ENCODE data around the gene SLC33A1. TPM values are rescaled to one million over a fixed set of nuclear protein-coding genes. Genes with fewer than 3 reads are reported as not detected.
"Not testable (repeated sequence)": the region's sequence is repeated elsewhere in the genome, so short reads cannot be mapped to it uniquely, and the experiment has no call there.

The SLC33A1 gene
- total RNA-seq, 1 donor from 2014 or later, result 24.2 TPM

DNA sequence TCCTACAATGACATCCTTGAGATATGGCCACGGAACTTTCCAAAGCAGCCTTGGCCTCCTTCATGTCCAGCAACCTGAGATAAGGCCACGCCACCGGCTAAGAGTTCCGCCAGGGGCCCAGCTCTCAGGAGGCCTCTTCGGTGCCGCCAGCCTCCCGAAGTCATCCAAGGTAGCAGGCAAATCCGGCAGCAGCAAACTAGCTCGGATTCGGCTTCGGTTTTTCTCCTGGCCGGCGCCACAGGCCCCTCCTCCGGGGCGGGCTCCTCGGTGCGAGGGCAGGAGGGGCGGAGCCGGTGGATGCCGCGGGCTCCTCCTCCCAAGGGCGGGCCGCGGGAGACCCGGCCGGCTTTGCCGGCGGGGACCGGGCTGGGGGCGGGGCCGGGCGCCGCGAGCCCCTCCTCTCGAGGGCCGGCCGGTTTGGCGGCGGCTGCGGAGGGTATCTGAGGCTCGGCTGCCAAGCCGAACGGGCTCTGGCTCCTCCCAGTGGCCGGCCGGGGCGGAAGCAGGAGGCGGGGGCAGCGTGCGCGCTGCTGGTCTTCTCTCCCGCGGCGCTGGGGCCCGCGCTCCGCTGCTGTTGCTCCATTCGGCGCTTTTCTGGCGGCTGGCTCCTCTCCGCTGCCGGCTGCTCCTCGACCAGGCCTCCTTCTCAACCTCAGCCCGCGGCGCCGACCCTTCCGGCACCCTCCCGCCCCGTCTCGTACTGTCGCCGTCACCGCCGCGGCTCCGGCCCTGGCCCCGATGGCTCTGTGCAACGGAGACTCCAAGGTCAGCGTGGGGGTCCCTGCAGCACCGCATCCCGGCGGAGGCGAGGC lies 16.1 kb upstream of the SLC33A1 start, which contains the start of gene GMPS:
Gene GMPS (plus strand): TSS at position 518 of the 812 bp plus-strand sequence. CDS start 221 bp downstream, at position 739.
- Mint-ChIP-seq H3K27me3 (ENCODE audit: unreplicated experiment) (peaks cover 7% of the 10 kb centered on the region), H3K27ac (ENCODE audit: unreplicated experiment) (peak within 1 kb of the TSS; percentile 84)

DNA sequence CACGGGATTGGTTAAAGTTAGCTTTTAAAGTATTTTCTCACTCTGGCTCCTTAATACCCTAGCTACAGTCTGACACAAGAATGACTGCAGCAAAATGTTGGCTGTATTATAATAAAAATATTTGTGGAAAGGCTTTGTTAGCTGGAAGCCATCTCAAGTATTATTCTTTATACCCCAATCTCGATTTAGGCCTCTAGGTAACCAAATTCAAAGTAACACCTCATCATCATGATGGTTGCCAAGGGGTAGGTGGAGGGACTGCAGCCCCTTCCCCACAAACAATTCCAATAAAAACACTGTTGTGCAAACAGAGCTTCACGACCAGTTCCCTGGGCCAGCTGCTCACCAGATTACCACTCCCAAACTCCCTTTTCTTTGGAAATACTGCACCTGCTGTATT lies 15.5 kb upstream of the SLC33A1 start:
- Mint-ChIP-seq H3K9me3 (ENCODE audit: unreplicated experiment) (no peaks in the 10 kb centered on the region), H3K4me3 (ENCODE audit: unreplicated experiment) (peak overlapping the region; percentile 94), H3K27ac (ENCODE audit: unreplicated experiment) (peak overlapping the region; percentile 84), H3K4me1 (ENCODE audit: unreplicated experiment) (peaks cover 13% of the 10 kb centered on the region), H3K27me3 (ENCODE audit: unreplicated experiment) (peaks cover 7% of the 10 kb centered on the region), H3K36me3 (ENCODE audit: low read depth, unreplicated experiment) (peaks cover 4% of the 10 kb centered on the region)
- TF ChIP-seq, protein P1, sequence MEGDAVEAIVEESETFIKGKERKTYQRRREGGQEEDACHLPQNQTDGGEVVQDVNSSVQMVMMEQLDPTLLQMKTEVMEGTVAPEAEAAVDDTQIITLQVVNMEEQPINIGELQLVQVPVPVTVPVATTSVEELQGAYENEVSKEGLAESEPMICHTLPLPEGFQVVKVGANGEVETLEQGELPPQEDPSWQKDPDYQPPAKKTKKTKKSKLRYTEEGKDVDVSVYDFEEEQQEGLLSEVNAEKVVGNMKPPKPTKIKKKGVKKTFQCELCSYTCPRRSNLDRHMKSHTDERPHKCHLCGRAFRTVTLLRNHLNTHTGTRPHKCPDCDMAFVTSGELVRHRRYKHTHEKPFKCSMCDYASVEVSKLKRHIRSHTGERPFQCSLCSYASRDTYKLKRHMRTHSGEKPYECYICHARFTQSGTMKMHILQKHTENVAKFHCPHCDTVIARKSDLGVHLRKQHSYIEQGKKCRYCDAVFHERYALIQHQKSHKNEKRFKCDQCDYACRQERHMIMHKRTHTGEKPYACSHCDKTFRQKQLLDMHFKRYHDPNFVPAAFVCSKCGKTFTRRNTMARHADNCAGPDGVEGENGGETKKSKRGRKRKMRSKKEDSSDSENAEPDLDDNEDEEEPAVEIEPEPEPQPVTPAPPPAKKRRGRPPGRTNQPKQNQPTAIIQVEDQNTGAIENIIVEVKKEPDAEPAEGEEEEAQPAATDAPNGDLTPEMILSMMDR (IDR thresholded peaks at IDR 0.05; ENCODE audit: unreplicated experiment), result no peak
- DNase-seq (ENCODE audit: low spot score), result no peak

More for the DNA sequence above, 16.1 kb upstream of the SLC33A1 start, which contains the start of gene GMPS:
- TF ChIP-seq, protein P1 (IDR thresholded peaks at IDR 0.05; ENCODE audit: unreplicated experiment), result peak; percentile 48
- Mint-ChIP-seq H3K36me3 (ENCODE audit: low read depth, unreplicated experiment) (peaks cover 4% of the 10 kb centered on the region), H3K4me3 (ENCODE audit: unreplicated experiment) (peak within 1 kb of the TSS; percentile 100), H3K9me3 (ENCODE audit: unreplicated experiment) (no peaks in the 10 kb centered on the region), H3K4me1 (ENCODE audit: unreplicated experiment) (peaks cover 13% of the 10 kb centered on the region)
- DNase-seq (ENCODE audit: low spot score), result peak; percentile 97

DNA sequence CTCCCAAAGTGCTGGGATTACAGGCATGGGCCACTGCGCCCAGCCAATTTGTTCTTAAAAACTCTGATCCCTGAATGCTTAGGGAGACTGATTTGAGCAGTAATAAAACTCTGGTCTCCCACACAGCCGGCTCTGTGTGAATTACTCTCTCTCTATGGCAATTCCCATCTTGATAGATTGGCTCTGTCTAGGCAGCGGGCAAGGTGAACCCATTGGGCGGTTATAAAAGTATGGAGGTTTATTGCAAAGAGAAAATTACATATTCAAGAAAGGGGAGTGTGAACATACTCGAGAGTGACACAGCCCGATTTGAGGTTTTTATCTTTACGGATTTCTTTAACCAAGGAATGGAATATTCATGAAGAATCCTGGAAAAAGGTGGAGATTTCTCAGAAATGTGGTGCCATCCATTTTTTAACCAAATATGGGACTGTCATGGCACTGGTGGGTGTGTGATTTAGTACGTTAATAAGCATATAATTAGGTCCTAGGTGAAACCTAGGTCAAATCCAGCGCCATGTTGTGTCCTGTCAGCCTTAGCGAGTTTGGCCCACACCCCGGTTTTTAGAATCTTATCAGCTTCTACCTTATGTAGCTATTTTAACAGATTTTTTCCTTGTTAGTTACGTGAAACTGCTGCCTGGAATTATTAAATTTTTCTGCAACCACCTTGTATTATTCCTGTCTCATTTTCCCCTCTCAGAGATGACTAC lies 9.0 kb upstream of the SLC33A1 start:
- Mint-ChIP-seq H3K27me3 (ENCODE audit: unreplicated experiment) (no peaks in the 10 kb centered on the region), H3K4me1 (ENCODE audit: unreplicated experiment) (no peaks in the 10 kb centered on the region), H3K36me3 (ENCODE audit: low read depth, unreplicated experiment) (no peaks in the 10 kb centered on the region), H3K9me3 (ENCODE audit: unreplicated experiment) (no peaks in the 10 kb centered on the region), H3K27ac (ENCODE audit: unreplicated experiment) (no peak overlapping the region), H3K4me3 (ENCODE audit: unreplicated experiment) (no peak overlapping the region)
- TF ChIP-seq, protein P1 (IDR thresholded peaks at IDR 0.05; ENCODE audit: unreplicated experiment), result no peak
- DNase-seq (ENCODE audit: low spot score), result no peak

DNA sequence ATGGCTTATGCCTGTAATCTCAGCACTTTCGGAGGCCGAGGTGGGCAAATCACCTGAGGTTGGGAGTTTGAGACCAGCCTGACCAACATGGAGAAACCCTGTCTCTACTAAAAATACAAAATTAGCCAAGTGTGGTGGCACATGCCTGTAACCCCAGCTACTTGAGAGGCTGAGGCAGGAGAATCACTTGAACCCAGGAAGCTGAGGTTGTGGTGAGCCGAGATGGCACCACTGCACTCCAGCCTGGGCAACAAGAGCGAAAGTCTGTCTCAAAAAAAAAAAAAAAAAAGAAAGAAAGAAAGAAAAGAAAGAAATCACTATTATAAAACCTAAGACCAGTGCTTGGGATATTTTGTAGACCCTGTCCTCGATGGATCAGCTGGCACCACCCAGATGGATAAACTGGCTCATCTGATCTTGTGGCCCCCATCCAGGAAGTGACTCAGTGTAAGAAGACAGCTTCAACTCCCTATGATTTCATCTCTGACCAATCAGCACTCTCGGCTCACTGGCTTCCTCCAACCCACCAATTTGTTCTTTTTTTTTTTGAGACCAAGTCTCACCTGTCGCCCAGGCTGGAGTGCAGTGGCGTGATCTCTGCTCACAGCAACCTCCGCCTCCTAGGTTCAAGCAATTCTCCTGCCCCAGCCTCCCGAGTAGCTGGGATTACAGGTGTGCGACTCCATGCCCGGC lies 8.2 kb upstream of the SLC33A1 start:
- not testable (repeated sequence) for H3K9me3 Mint-ChIP-seq (ENCODE audit: unreplicated experiment); DNase-seq (ENCODE audit: low spot score); H3K4me3 Mint-ChIP-seq (ENCODE audit: unreplicated experiment); H3K36me3 Mint-ChIP-seq (ENCODE audit: low read depth, unreplicated experiment); H3K4me1 Mint-ChIP-seq (ENCODE audit: unreplicated experiment); H3K27ac Mint-ChIP-seq (ENCODE audit: unreplicated experiment); H3K27me3 Mint-ChIP-seq (ENCODE audit: unreplicated experiment)

DNA sequence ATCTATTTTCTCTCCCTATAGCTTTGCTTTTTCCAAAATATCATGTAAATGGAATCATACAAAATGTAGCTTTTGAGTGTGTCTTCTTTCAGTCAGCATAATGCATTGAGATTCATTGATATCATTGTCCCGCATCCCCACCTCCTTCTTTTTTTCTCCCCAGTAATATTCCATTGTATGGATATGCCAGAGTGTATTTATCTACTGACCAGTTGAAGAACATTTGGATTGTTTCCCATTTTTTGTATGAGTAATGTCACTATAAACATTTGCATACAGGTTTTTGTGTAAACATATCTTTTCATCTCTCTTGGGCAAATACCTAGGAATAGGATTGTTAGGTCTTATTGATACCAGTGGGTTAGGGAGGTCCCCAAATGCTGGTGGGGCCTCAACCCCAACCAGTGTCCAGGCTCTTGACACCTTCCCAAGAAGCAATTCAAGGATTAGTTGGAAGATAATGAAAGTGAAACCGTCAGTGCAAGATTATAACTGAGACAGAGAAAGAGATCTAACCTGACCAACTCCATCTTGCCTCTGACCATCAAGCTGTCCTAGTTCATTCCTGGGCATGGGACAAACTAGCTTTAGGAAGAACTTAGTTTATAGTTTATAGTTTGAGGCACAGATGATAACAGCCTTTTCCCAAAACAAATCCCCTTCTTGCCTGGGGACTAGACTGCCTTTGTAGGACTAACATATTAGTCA lies 7.4 kb upstream of the SLC33A1 start:
- Mint-ChIP-seq H3K27me3 (ENCODE audit: unreplicated experiment) (no peaks in the 10 kb centered on the region), H3K9me3 (ENCODE audit: unreplicated experiment) (no peaks in the 10 kb centered on the region), H3K4me1 (ENCODE audit: unreplicated experiment) (no peaks in the 10 kb centered on the region), H3K27ac (ENCODE audit: unreplicated experiment) (no peak overlapping the region), H3K36me3 (ENCODE audit: low read depth, unreplicated experiment) (no peaks in the 10 kb centered on the region), H3K4me3 (ENCODE audit: unreplicated experiment) (no peak overlapping the region)
- TF ChIP-seq, protein P1 (IDR thresholded peaks at IDR 0.05; ENCODE audit: unreplicated experiment), result no peak
- no peak for DNase-seq (ENCODE audit: low spot score)

DNA sequence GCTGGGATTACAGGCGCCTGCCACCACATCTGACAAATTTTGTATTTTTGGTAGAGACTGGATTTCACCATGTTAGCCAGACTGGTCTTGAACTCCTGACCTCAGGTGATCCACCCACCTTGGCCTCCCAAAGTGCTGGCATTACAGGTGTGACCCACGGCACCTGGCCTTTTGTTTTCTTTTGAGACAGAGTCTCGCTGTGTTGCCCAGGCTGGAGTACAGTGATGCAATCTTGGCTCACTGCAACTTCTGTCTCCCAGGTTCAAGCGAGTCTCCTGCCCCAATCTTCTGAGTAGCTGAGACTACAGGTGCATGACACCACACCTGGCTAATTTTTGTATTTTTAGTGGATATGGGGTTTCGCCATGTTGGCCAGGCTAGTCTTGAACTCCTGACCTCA lies 6.2 kb upstream of the SLC33A1 start:
- DNase-seq (ENCODE audit: low spot score); H3K27ac Mint-ChIP-seq (ENCODE audit: unreplicated experiment); H3K4me1 Mint-ChIP-seq (ENCODE audit: unreplicated experiment); H3K36me3 Mint-ChIP-seq (ENCODE audit: low read depth, unreplicated experiment); H3K27me3 Mint-ChIP-seq (ENCODE audit: unreplicated experiment); H3K4me3 Mint-ChIP-seq (ENCODE audit: unreplicated experiment); H3K9me3 Mint-ChIP-seq (ENCODE audit: unreplicated experiment): not testable (repeated sequence)
